HepG2 (cell line): ENCODE results near the gene P4HA3. TPM values are rescaled to one million over a fixed set of nuclear protein-coding genes. Genes with fewer than 3 reads are reported as not detected.
A peak's percentile ranks its signal among the peaks of the same experiment; 100 is the strongest.

ENCODE experiments used
- ATAC-seq: fragments of 200-7000 bp; cut with Tn5 transposase; 3 replicates; pipeline ENCODE4 v1.9.1; 2020; ENCODE audit warnings: mild to moderate bottlenecking, moderate library complexity
- BruUV-seq: library from RNA; stranded (reverse); fragments of 400-500 nt; replicated peaks from 2 replicates; lab custom pipeline; 2021; lab: Mats Ljungman, UMichigan
- CTCF ChIA-PET: fragments of 300-600 bp; formaldehyde crosslinking; extraction: SDS; loops from one replicate; lab custom pipeline; 2021; ENCODE audit warnings: low total read pairs, inconsistent platforms, low intra/inter-chr PET ratio; lab: Yijun Ruan, JAX
- POLR2A ChIA-PET: fragments of 350-600 bp; sonication (Branson Sonifier 250); formaldehyde crosslinking; loops from one replicate; lab custom pipeline; 2020; ENCODE audit warnings: antibody characterized with exemption, inconsistent platforms; lab: Yijun Ruan, JAX
- DNase-seq: peaks from one replicate; pipeline ENCODE4 v3.0.0-alpha.2; 2015; ENCODE audit warnings: low spot score
- FAIRE-seq: peaks from 3 replicates; lab custom pipeline; 2011; peaks lifted over from hg19 to GRCh38; lab: Jason Lieb, UNC
- H2AFZ ChIP-seq: one replicate; pipeline ENCODE4 v1.6.1; 2011; ENCODE audit warnings: low read length, inconsistent platforms
- H3K27ac ChIP-seq: fragments of 300-600 bp; 3 replicates; pipeline ENCODE4 v1.8.0; 2011; ENCODE audit warnings: mixed run types, mild to moderate bottlenecking, mixed read lengths, low read length, inconsistent platforms; ENCODE audit not compliant: insufficient read depth; ENCODE audit errors: extremely low read length
- H3K27me3 ChIP-seq, 2 experiments: fragments of 200-600 bp in 1 of 2; 2 replicates in 1 of 2; 3 replicates in 1 of 2; pipeline versions ENCODE4 v1.6.0 to v1.8.0; 2011; ENCODE audit warnings: low read length in 2 of 2, mild to moderate bottlenecking in 2 of 2, moderate library complexity in 2 of 2, inconsistent platforms in 1 of 2; ENCODE audit not compliant: insufficient read depth in 2 of 2, control insufficient read depth in 1 of 2
- H3K36me3 ChIP-seq, 2 experiments: fragments of 200-600 bp in 1 of 2; replicated peaks in 1 of 2; 2 replicates in 1 of 2; 3 replicates in 1 of 2; pipeline versions ENCODE4 v1.5.1 to v1.8.0; 2011; ENCODE audit warnings: low read length in 2 of 2, inconsistent platforms in 1 of 2; ENCODE audit not compliant: insufficient read depth in 2 of 2, control insufficient read depth in 1 of 2
- H3K4me1 ChIP-seq: 2 replicates; pipeline ENCODE4 v1.5.1; 2012; ENCODE audit warnings: low read length, inconsistent platforms; ENCODE audit not compliant: insufficient read depth
- H3K4me2 ChIP-seq: 2 replicates; pipeline ENCODE4 v1.6.0; 2011; ENCODE audit warnings: low read depth, low read length, inconsistent platforms
- H3K4me3 ChIP-seq, 3 experiments: fragments of 200-600 bp in 1 of 3; sonication (generic), shearing (Covaris generic) in 1 of 3; replicated peaks in 1 of 3; 2 replicates each; pipeline ENCODE4 v1.5.1; 2011 to 2016; ENCODE audit warnings: low read length in 3 of 3, inconsistent platforms in 2 of 3, low read depth in 2 of 3, mild to moderate bottlenecking in 2 of 3, control low read depth in 1 of 3, mixed read lengths in 1 of 3; ENCODE audit not compliant: insufficient read depth in 1 of 3
- H3K79me2 ChIP-seq: one replicate; pipeline ENCODE4 v1.6.1; 2011; ENCODE audit warnings: low read length, inconsistent platforms; ENCODE audit not compliant: insufficient read depth
- H3K9ac ChIP-seq: 2 replicates; pipeline ENCODE4 v1.6.0; 2011; ENCODE audit warnings: mild to moderate bottlenecking, low read depth, low read length, inconsistent platforms; ENCODE audit not compliant: insufficient read depth
- H3K9me3 ChIP-seq: 2 replicates; pipeline ENCODE4 v1.5.1; 2012; ENCODE audit warnings: mild to moderate bottlenecking, low read length
- H4K20me1 ChIP-seq: 2 replicates; pipeline ENCODE4 v1.6.0; 2011; ENCODE audit warnings: inconsistent platforms, mild to moderate bottlenecking, low read length, moderate library complexity; ENCODE audit not compliant: insufficient read depth
- ARID5B ChIP-seq: IDR thresholded peaks from 2 replicates; pipeline ENCODE4 v1.4.0; 2020; ENCODE audit warnings: mild to moderate bottlenecking, missing genetic modification reagents
- ATF3 ChIP-seq: sonication (generic); formaldehyde crosslinking; IDR thresholded peaks from 2 replicates; pipeline ENCODE4 v1.4.0; 2020; ENCODE audit warnings: missing genetic modification reagents
- FOXK2 ChIP-seq: fragments of 450-650 bp; IDR thresholded peaks from 2 replicates; pipeline ENCODE4 v1.6.1; 2016
- HDAC1 ChIP-seq: sonication (generic); formaldehyde crosslinking; IDR thresholded peaks from 2 replicates; pipeline ENCODE4 v1.5.1; 2020; ENCODE audit warnings: mild to moderate bottlenecking, missing genetic modification reagents
- IRF9 ChIP-seq: sonication (generic); formaldehyde crosslinking; IDR thresholded peaks from 2 replicates; pipeline ENCODE4 v1.8.0; 2022; ENCODE audit warnings: missing genetic modification reagents, mild to moderate bottlenecking, borderline replicate concordance
- PHF8 ChIP-seq: sonication (generic); formaldehyde crosslinking; IDR thresholded peaks from 2 replicates; pipeline ENCODE4 v1.5.0; 2020; ENCODE audit warnings: missing genetic modification reagents
- SATB2 ChIP-seq: sonication (generic); formaldehyde crosslinking; IDR thresholded peaks from 2 replicates; pipeline ENCODE4 v1.5.0; 2020; ENCODE audit warnings: missing genetic modification reagents
- U2AF2 ChIP-seq: fragments of 200-400 bp; formaldehyde crosslinking; IDR thresholded peaks from 2 replicates; pipeline ENCODE4 v1.6.1; 2017; ENCODE audit warnings: low read depth, mild to moderate bottlenecking, low read length
- ZNF792 ChIP-seq: IDR thresholded peaks from 2 replicates; pipeline ENCODE4 v1.6.1; 2016
- ZNF83 ChIP-seq: sonication (generic); formaldehyde crosslinking; IDR thresholded peaks from 2 replicates; pipeline ENCODE4 v1.4.0; 2020; ENCODE audit warnings: missing genetic modification reagents, mild to moderate bottlenecking, borderline replicate concordance
- ZSCAN12 ChIP-seq: sonication (generic); formaldehyde crosslinking; IDR thresholded peaks from 2 replicates; pipeline ENCODE4 v1.9.0; 2021; ENCODE audit warnings: mild to moderate bottlenecking, missing genetic modification reagents
- WGBS: methylation state at CpG from one replicate; pipeline ENCODE4 v1.1.6; 2017; ENCODE audit warnings: low lambda C conversion rate; 5-methylcytosine and 5-hydroxymethylcytosine counted together
- in situ Hi-C: cut with HindIII; loops from 2 replicates; pipeline ENCODE4 v1.10.0; 2017; ENCODE audit warnings: low pct_unique_long_range_greater_than_20kb; ENCODE audit not compliant: extremely low pct_ligation_motif_present
- intact Hi-C: fragments of 100-400 bp; cut with micrococcal nuclease; formaldehyde crosslinking; loops from one replicate; pipeline ENCODE4 v1.10.0; 2022; ENCODE audit not compliant: unreplicated experiment
- polyA plus RNA-seq, 8 experiments: library from polyadenylated mRNA; depleted of rRNA in 3 of 8; stranded (reverse) in 7 of 8; unstranded in 1 of 8; fragments of >200 nt; fragmentation: Illumina TruSeq in 4 of 8; extraction: Trizol in 4 of 8; gene quantifications; 2 replicates each; pipeline versions ENCODE4 v1.2.1 to v1.2.3, GENCODE V29; 2011 to 2016; ENCODE audit warnings: low read depth in 4 of 8, missing spikeins in 1 of 8, mixed read lengths in 1 of 8; ENCODE audit not compliant: insufficient read depth in 1 of 8
- total RNA-seq, 5 experiments: library from RNA; depleted of rRNA; stranded (reverse); fragments of >200 nt; fragmentation: Illumina TruSeq; extraction: Trizol; gene quantifications; 2 replicates each; pipeline ENCODE4 v1.2.3, GENCODE V29; 2016; ENCODE audit warnings: low read depth in 1 of 5
- TF ChIP-seq, protein P1 (sequence below): sonication (generic); formaldehyde crosslinking; IDR thresholded peaks from 2 replicates; pipeline ENCODE4 v1.4.0; 2020; ENCODE audit warnings: missing genetic modification reagents, mild to moderate bottlenecking, borderline replicate concordance
- TF ChIP-seq, protein P2 (sequence below): IDR thresholded peaks from 2 replicates; pipeline ENCODE4 v1.6.1; 2016

The P4HA3 gene
- total and polyA plus RNA-seq, 2 of the 13 experiments (the other 11 are each of a cell fraction or from before 2014, with no cell fraction given), result not detected

DNA sequence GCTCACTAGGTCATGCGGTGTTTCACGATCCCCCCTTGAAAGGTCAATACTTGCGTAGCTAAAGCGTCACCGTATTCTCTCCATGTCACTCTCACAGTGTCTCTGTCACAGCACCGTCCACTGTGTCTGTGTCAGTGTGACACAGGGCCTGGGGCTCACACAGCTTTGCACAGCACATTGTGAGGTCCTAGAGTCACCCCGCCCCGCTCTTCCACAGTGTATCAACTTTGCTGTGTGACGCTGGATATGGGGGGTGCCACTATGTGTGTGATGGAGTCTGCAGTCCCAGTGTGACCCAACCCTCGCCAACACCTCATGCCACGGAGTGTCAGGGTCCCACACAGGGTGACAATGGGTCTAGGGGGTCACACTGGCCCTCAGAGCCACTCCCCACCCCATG is 583 bp downstream of the P4HA3 start:
- no peaks in the 10 kb centered on the region for H3K9me3 ChIP-seq
- DNase-seq (no peak), FAIRE-seq (no peak), ATAC-seq (peak; percentile 24; the same call in 1 of the 3 replicates)
- no peaks in the 10 kb centered on the region for H4K20me1 ChIP-seq
- H2AFZ ChIP-seq, result no peak overlapping the region
- BruUV-seq, result no TSS peak
- H3K79me2 ChIP-seq, result no peaks in the 10 kb centered on the region
- H3K27ac ChIP-seq, result no peak overlapping the region
- peak overlapping the region; percentile 66 for H3K4me2 ChIP-seq
- H3K36me3 ChIP-seq, result no peaks in the 10 kb centered on the region
- ChIA-PET CTCF (no interaction called here), POLR2A (no interaction called here)
- 78% methylated on average over 10 of the region's 11 CpGs for WGBS
- no peak for TF ChIP-seq U2AF2
- TF ChIP-seq, protein P1, sequence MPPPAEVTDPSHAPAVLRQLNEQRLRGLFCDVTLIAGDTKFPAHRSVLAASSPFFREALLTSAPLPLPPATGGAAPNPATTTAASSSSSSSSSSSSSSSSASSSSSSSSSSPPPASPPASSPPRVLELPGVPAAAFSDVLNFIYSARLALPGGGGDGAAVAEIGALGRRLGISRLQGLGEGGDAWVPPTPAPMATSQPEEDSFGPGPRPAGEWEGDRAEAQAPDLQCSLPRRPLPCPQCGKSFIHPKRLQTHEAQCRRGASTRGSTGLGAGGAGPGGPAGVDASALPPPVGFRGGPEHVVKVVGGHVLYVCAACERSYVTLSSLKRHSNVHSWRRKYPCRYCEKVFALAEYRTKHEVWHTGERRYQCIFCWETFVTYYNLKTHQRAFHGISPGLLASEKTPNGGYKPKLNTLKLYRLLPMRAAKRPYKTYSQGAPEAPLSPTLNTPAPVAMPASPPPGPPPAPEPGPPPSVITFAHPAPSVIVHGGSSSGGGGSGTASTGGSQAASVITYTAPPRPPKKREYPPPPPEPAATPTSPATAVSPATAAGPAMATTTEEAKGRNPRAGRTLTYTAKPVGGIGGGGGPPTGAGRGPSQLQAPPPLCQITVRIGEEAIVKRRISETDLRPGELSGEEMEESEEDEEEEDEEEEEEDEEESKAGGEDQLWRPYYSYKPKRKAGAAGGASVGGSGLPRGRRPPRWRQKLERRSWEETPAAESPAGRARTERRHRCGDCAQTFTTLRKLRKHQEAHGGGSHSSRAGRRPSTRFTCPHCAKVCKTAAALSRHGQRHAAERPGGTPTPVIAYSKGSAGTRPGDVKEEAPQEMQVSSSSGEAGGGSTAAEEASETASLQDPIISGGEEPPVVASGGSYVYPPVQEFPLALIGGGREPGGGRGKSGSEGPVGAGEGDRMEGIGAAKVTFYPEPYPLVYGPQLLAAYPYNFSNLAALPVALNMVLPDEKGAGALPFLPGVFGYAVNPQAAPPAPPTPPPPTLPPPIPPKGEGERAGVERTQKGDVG (CRISPR knock-in tag), result no peak
- TF ChIP-seq ARID5B (CRISPR knock-in tag), result no peak
- no peak for TF ChIP-seq ZNF792 (CRISPR knock-in tag)
- TF ChIP-seq HDAC1, result no peak
- no peak for TF ChIP-seq FOXK2
- no peak for TF ChIP-seq ZNF83 (CRISPR knock-in tag)
- TF ChIP-seq, protein P2, sequence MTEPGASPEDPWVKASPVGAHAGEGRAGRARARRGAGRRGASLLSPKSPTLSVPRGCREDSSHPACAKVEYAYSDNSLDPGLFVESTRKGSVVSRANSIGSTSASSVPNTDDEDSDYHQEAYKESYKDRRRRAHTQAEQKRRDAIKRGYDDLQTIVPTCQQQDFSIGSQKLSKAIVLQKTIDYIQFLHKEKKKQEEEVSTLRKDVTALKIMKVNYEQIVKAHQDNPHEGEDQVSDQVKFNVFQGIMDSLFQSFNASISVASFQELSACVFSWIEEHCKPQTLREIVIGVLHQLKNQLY (CRISPR knock-in tag), result no peak
- TF ChIP-seq IRF9 (CRISPR knock-in tag), result no peak
- TF ChIP-seq ZSCAN12 (CRISPR knock-in tag), result no peak
- no peak for TF ChIP-seq PHF8 (CRISPR knock-in tag)
- no peak for TF ChIP-seq ATF3 (CRISPR knock-in tag)
- no peak for TF ChIP-seq SATB2 (CRISPR knock-in tag)
- in situ Hi-C loops, result no loop called here
- H3K27me3 ChIP-seq, result peaks cover 1 to 16% of the 10 kb centered on the region in 2 experiments; a peak in 3 of 5 replicates
- no peak overlapping the region for H3K9ac ChIP-seq
- H3K4me3 ChIP-seq, result peak overlapping the region in 1 of 3 experiments; percentile 67; a peak in 2 of 6 replicates
- intact Hi-C loops, result no loop called here
- H3K4me1 ChIP-seq, result peaks cover 5% of the 10 kb centered on the region
